GM19438 (cell line): ENCODE results near the gene UBE2V1.
A peak's percentile ranks its signal among the peaks of the same experiment; 100 is the strongest.
"Not testable (repeated sequence)": the region's sequence is repeated elsewhere in the genome, so short reads cannot be mapped to it uniquely, and the experiment has no call there.

Experiments used
- ATAC-seq: cut with Tn5 transposase; IDR thresholded peaks from one replicate; pipeline ENCODE4 v1.9.1; 2021; ENCODE audit warnings: low read depth; ENCODE audit not compliant: unreplicated experiment

UBE2V1 gene

DNA sequence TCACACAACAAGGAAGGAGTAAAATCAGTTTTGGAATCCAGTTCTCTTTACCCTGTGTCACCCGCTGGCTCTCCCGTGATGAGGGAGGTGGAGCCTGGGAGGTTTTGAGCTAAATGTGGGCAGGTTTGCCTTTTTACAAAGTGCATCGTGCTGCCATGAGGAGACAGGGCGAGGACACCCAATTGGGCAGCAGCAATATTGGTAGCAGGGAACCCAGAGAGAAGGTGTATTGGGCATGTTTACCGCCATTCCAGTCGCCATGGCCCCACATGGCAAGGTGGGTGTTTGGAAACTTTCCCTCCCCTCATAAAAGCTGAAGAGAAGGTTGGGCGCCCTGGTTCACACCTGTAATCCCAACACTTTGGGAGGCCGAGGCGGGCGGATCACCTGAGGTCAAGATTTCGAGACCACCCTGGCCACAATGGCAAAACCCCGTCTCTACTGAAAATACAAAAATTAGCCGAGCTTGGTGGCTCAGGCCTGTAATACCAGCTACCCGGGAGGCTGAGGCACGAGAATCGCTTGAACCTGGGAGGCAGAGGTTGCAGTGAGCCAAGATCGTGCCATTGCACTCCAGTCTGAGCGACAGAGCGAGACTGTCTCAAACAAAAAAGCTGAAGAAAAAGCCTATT is 3.5 kb upstream of the UBE2V1 start:
- ATAC-seq = no peak

DNA sequence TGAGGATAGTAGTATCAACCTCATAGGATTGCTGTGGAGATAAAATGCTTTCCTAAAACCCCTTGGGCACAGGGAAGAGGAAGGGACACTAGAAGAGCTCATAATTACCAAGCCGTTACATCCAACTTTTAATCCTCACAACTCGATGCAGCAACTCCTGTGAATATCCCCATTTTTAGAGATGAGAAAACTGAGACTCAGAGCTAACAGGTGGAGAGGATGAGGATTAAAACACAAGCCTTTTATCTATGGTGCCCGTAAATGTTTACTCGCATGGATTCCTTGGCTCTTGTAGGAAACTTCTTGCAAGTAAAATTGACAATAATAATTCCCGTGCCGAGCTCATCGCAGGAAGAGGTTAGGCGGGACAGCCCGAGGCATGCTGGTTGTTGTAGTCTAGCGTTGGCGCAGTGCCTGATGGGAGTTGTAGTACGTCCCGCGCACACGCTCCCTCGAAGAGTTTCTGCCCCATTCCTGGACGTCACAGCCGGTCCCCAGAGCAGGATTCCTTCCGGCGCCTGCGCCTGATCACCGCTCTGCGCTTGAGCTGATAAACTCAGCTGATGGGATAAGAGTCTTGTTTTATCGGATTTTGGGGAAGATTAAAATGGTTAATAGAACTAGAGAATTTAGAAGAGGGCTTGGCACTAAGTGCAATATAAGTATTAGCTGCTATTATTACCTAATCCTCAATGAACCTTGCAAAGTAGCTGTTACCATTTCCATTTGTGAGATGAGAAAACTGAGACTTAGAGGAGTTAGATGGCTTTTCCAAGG is 2.8 kb upstream of the UBE2V1 start:
- peak; percentile 73 for ATAC-seq

DNA sequence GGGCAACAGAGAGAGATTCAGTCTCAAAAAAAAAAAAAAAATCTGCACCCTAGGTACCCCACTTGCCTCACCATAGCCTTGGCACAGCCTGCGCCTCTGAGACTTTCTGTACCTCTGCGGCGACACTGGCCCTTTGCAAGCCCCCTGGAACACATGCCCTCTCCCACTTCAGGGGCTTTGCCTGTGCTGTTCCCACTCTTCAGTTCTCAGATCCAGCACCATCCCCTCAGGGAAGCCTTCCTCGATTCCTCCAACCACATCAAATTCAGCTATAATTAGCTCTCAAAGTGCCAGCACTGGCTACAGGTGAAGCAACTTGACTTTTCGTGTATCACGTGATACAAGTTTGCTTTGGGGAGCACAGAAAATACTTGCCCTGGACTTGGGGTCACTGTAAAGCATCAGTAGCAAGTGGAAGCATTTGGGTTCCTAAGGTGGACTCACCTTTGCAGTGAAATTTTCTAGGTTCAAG is 2.1 kb upstream of the UBE2V1 start:
- ATAC-seq = no peak

DNA sequence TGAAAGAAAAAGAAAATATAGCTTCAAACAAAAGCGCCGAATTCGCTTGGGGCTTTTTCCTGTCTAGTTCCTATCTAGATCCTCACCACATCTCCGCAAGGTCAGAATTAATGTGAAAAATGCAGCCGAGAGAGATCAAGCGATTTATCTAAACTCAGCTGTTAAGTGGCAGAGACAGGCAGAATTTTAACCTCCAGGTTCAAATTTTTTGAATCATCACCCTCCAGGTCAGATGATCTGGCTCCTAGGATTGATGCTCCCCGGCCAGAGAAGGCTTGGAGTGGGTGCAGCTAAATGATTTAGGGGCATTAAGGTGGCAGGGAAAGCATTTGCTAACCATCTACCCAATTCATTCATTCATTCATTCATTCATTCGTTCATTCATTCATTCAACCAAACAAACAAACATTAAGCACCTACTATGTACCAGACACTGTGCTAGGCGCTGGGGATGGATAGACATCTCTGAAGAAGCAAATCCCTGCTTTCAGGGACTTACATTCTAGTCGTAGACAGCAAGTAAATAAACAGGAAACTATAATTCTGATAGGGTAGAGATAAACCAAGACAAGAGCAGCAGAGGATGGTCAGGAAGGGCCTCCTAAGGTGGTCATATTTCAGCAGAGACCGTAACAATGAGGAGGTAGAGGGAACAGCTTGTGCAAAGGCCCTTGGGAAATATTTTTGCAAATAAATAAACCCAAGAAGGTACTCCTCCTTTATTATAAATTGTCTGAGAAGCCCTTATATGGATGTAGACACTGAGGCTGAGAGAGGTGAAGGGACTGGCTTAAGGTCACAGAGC is 672 bp upstream of the UBE2V1 start:
- ATAC-seq = no peak

DNA sequence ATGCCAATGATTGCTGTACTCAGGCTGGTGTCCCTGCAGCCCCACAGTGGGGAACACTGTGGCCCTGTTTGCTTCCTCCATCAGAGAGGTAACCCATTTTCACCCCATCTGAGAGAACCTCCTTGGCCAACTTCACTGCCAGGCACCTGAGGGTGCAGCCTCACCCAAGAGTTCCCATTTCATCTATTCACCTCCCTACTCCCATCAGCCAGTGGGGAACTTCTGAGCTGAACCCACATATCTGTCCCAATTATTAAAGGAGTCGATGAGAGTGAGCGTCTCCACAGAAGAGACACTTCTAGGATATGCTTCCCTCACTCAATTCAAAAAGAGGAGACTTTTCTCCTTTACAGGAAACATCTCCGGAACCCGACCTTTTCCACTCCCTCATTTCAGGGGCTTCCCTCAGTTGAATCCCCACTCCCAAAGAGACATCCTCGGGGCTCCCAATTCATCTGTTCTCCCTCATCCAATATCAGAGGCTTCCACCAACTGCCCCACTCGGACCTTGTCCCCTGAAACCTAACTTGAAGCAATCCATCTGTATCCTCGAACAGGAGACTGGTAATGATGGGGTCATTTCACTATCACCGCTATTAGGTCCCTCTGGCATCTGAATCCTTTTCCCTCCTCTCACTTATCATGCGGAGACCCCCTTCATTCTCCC is 988 bp downstream of the UBE2V1 start:
- no peak for ATAC-seq

DNA sequence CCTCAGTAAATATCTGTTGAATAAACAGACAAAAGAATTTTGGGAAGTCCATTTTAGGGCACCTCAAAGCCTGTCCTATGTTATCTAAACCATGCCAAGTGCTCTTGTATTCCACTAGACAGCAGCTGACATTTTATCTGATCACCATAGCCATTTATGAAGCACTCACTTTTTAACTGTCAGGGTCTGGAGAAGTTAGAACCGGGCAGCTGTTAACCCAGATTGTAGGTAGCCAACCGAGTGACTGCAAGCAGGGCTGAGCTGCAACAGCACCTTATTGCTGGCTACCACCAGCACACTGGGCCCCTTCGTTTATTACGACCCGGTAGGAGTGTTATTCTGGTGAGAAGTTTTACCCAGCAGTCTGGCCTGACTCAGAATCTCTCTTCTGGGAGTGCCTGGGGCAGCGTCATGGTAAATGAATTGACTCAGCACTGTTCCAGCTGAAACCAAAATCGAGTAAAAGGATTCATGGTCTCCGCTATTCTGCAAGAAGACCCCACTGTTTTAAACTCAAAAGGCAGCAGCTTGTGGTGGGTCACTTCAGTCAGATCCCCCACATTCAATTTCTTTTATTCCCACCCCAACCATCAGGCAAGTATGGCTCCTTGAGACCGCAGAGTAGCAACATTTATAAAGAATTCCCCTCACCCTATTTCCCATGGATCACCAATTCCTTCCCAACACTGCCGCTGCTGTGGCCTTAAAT is 1.7 kb downstream of the UBE2V1 start:
- no peak for ATAC-seq

DNA sequence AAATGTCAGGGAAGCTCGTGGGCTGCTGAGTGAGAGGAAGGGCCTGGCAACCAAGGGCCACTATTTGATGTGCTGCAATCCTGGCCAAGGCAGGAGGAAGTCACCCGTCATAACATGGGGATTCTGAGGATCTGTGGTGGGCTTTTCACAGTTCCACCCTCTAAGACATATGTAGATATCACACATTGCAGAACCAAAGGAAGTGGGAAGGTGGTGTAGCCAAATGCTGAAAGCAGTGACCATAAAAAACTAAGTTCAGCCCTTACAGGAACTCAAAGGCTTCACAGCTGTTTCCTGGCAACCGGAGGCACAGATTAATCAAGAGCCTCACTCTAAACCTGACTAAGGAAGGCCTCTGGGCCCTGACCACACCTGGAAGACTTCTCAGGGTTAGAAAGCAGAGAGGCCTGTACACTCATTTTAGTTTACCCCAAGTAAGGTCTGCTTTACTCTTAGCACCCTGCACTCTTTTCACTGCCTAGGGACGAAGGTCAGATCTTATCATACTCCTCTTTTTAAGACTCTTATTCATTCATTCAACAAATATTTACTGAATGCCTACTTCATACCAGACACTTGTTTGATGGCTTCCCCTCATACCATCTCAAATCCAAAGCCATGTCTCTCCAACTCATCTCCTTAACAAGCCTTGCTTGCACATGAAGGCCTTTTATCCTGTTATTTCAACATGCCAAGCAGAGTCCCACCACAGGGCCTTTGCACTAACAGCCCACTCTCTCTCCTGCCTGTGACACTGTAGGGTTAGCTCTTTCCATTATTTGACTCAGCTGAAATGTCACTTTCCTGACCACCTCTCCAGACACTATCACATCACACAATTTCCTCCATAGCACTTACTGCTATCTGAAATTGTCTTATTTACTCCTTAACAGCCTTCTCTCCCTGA is 2.6 kb downstream of the UBE2V1 start:
- ATAC-seq = peak; percentile 42

DNA sequence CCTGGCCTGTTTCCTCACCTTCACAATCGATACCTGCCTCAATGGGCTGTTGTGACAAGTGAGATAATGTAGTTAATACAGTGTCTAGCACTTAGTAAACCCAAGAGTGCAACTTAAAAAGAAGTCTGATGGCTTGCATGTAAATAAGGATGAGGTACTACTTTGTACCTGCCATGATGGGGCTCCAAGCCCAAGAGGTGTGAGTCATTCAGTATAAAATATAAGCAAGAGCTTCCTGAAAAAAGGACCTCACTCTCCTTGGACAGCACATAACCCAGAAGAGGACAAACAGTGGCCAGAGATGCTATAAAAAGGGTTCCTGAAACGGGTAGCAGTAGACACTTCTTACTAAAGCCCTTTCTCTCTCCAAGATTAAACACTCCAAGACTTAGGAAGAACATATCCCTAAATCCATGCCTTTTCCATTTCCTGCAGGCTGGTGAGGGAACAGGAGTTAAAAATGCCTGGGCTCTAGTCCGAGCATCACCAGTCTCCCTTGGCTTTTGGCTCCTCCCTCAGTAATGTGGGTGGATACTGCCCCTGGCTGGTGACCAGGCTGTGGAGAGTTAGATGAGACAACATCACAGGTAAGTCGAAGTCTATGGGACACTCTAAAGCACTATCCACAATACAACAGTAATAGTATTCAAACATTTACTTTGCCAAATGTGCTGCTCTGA is 4.3 kb downstream of the UBE2V1 start:
- no peak for ATAC-seq

DNA sequence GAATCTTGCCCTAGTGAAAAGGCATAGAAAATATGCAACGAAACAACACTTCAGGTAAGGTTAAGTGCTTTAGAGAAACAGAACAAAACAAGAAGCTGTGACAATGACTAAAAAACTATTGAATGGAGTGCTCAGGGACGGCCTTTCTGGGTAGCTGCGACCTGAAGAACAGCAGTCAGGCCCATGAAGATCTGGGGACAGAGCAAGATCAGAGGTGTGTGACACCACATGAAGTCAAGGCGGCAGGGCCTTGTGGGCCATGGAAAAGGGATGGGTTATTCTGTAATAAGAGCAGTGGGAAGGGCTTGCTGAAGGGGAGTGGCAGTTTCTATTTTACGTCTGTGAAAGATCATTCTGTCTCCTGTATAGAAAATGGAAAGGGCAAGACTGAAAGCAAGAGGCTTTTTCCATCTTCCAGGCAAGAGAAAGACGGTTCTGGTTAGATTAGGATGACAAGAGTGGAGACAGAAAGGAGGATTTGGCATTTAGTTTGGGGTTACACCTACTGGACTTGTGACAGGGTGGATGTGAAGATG is 5.1 kb downstream of the UBE2V1 start:
- no peak for ATAC-seq

DNA sequence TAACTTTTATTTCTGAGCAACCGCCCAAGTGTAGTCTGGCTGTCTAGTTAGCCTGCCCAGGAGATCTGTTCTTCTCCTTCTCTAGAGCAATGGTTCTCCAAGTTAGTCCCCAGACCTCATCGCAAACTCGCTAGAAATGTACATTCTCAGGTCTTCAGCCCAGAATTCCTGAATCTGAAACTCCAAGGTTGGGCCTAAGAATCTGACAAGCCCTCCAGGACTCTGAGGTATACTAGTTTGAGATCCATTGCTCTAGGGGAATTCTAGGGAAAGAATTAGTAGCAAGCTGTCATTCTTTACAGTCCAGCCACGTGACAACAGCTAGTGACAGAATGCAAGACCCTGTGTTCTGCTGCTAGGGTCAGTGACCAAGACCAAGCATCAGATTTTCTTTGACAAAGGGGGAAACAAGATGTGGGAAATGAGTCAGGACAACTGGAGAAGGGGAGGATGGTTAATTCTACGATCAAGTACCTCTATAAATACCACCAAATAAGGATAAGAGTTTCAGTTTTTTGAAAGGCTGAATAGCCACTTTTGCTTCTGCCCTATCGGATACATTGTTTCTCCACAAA is 5.8 kb downstream of the UBE2V1 start:
- no peak for ATAC-seq

DNA sequence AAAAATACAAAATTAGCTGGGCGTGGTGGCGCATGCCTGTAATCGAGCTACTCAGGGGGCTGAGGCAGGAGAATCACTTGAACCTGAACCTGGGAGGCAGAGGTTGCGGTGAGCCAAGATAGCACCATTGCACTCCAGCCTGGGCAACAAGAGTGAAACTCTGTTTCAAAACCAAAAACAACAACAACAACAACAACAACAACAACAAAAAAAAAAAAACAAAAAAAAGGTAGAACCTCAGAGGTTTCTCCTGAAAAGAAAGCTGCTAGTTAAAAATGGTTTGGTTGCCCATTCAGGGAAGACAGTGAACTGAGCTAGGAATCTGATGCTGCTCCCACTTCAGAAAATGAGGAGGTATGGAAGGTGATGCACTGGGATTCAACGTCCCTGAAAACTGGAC is 6.3 kb downstream of the UBE2V1 start:
- not testable (repeated sequence) for ATAC-seq

DNA sequence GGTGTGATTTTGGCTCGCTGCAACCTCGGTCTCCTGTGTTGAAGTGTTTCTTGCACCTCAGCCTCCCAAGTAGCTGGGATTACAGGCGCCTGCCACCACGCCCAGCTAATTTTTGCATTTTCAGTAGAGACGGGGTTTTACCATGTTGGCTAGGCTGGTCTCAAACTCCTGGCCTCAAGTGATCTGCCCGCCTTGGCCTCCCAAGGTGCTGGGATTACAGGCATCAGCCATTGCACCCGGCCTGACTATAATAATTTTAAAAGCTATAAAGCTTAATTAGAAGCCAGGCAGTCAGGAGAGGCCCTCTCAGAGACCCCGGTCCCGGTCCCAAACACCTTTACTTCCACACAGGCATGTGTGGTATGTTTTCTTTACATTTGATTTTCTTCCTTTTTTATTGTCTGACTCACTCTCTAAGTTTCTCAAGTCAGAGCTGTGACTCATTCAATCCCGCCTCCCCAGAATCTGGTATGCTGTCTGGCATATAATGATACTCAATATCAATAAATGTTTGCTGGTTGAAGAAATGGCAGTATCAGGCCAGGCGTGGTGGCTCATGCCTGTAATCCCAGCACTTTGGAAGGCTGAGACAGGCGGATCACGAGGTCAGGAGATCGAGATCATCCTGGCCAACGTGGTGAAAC is 9.4 kb downstream of the UBE2V1 start:
- not testable (repeated sequence) for ATAC-seq

DNA sequence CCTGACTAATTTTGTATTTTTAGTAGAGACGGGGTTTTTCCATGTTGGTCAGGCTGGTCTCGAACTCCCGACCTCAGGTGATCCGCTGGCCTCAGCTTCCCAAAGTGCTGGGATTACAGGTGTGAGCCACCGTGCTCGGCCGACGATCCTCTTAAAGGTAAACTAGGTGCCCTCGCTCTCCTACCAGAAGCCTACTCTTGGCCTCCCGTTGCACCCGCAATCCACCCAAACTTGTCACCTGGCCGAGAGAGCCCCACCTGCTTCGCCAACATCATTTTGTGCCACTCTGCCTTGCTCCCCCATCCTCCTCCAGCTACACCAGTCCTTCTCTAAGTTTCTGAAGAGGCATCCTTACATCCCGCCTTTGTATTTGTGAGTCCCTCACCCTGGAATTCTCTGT is 10.4 kb downstream of the UBE2V1 start:
- ATAC-seq = not testable (repeated sequence)

DNA sequence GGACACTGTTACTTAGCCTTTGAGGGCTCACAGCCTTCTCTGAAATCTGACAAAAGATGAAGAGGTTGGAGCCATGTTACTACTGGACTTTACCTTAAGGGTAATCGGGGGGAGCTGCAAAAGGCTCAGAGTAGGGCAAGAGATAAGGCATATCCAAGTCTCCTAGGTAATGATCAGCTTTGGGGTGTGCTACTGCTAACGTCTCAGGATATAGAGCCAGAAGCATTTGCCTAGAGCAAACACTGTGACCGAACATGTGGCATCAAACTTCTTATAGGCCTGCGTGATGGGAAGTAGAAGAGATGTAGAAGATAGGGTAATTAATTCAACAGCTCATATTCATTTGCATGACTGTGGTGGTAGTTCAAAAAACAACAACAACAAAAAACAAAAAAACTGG is 11.1 kb downstream of the UBE2V1 start:
- ATAC-seq = no peak

DNA sequence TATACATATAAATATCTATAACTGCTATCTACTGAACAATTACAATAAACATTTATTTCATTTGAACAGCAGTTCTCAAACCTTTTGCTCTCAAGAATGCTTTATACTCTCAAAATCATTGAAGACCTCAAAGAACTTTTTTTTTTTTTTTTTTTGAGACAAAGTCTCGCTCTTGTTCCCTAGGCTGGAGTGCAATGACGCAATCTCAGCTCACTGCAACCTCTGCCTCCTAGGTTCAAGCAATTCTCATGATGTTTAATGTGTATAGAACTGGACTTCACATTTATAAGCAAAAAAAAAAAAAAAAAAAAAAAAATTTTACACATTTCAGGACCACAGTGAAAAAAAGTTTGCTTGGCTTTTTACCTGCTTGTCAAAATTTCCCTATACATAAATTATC is 11.7 kb downstream of the UBE2V1 start:
- no peak for ATAC-seq

DNA sequence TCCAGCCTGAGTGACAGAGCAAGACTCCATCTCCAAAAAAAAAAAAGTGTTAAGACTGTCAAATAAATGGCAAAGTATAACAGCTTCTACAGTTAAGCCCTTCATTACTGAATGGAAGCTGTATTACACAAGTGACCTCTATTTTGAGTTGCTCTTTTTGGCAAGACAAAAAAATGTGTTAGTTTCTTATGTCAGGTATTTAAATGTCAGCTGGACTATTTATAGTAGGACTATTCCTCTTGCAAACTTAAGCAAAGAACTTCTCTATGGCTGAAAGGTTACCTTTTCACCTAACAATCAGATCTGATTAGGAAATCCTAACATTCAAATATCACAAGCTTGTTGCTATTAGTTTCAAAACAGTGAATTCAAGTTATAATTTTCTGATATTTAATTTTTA is 12.4 kb downstream of the UBE2V1 start:
- ATAC-seq = no peak

DNA sequence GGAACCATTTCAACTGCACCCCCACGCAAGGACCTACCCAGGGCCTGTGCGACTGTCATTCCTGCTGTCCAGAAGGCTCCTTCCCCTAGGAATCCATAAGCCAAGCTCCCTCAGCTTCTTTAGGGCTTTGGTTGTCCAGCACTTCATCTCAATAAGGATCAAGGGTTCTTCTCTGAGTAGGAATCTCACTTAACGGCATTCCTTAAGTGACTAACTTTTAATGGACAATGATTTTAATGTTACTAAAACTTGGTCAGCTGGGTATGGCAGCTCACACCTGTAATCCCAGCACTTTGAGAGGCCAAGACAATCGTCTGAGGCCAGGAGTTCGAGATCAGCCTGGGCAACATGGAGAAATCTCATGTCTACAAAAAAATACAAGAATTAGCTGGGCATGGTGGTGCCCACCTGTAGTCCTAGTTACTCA is 13.4 kb downstream of the UBE2V1 start:
- no peak for ATAC-seq

DNA sequence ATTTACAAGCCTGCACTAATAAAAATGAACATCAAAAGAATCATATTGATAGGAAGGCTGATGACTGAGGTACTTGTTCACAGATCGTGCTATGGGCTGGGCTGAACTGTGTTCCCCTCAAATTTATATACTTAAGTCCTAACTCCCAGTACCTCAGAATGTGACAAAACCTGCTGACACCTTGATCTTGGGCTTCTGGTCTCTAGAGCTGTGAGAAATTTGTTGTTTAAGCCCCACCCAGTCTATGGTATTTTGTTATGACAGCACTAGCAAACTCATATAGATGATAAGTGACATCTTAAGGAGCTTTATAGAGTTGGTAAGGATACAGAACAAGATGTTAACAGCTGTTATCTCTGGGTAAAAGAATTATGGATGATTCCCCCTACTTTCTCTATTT is 13.8 kb downstream of the UBE2V1 start:
- no peak for ATAC-seq
